Activated CD4-positive, alpha-beta memory T cell treated with anti-CD3 and anti-CD28 coated beads, Interleukin-2, amount 10 ng/mL, durations not matched to agents 7 days and 5 days (primary cell): ENCODE measurements around the gene ZHX3. TPM values are rescaled to one million over a fixed set of nuclear protein-coding genes. Genes with fewer than 3 reads are reported as not detected.

ENCODE experiments used
- CTCF ChIA-PET: fragments of 350-600 bp; sonication (Branson Sonifier 250); formaldehyde crosslinking; loops from one replicate; lab custom pipeline; 2021; ENCODE audit warnings: antibody characterized with exemption, inconsistent platforms; lab: Charles Lee
- POLR2A ChIA-PET: fragments of 350-600 bp; sonication (Branson Sonifier 250); formaldehyde crosslinking; loops from one replicate; lab custom pipeline; 2021; ENCODE audit warnings: antibody characterized with exemption; lab: Charles Lee
- DNase-seq: peaks from one replicate; pipeline ENCODE4 v3.0.0-alpha.2; 2020
- H3K27ac Mint-ChIP-seq: one replicate; pipeline ENCODE4 v1.8.0; 2021; ENCODE audit warnings: mild to moderate bottlenecking, mixed read lengths
- H3K27me3 Mint-ChIP-seq: one replicate; pipeline ENCODE4 v1.8.0; 2021; ENCODE audit warnings: mixed read lengths
- H3K36me3 Mint-ChIP-seq: one replicate; pipeline ENCODE4 v1.8.0; 2021; ENCODE audit warnings: low read depth, mixed read lengths
- H3K4me1 Mint-ChIP-seq: one replicate; pipeline ENCODE4 v1.8.0; 2021; ENCODE audit warnings: mixed read lengths
- H3K4me3 Mint-ChIP-seq: one replicate; pipeline ENCODE4 v1.8.0; 2021; ENCODE audit warnings: mild to moderate bottlenecking, mixed read lengths
- H3K9me3 Mint-ChIP-seq: one replicate; pipeline ENCODE4 v1.8.0; 2021; ENCODE audit warnings: mixed read lengths
- total RNA-seq, 2 experiments: library from RNA; stranded (reverse); gene quantifications; one replicate each; pipeline ENCODE4 v1.2.3, GENCODE V29; 2021

ZHX3 gene
- total RNA-seq, 2 experiments from 2014 or later: 5.9 to 8.7 TPM

- Mint-ChIP-seq H3K36me3 (peaks cover 97% of the 10 kb centered on the region), H3K4me1 (peaks cover 34% of the 10 kb centered on the region), H3K4me3 (no peak overlapping the region), H3K9me3 (no peaks in the 10 kb centered on the region), H3K27me3 (no peaks in the 10 kb centered on the region), H3K27ac (no peak overlapping the region)
- CTCF ChIA-PET: interaction anchor here (1.3 kb wide), 1 partner anchor 13 kb away, joined by 6 read pairs; no protein-coding TSS in a partner anchor
- no peak for DNase-seq
- POLR2A ChIA-PET: interaction anchor here (0.8 to 4.8 kb wide), 5 partner anchors 9 to 34 kb away, joined by 3 to 39 read pairs (median 3); no protein-coding TSS in a partner anchor
Observed at GRCh38 chr20:41169791-41170351, 147.7 kb downstream of the ZHX3 start.

- no peak overlapping the region for H3K4me3 Mint-ChIP-seq
- peaks cover 31% of the 10 kb centered on the region for H3K4me1 Mint-ChIP-seq
- no peaks in the 10 kb centered on the region for H3K9me3 Mint-ChIP-seq
- H3K36me3 Mint-ChIP-seq: peaks cover 97% of the 10 kb centered on the region
- ChIA-PET CTCF (no interaction called here), POLR2A (interaction anchor here (0.8 to 4.8 kb wide), 3 partner anchors 11 to 31 kb away, joined by 3 to 39 read pairs (median 9); no protein-coding TSS in a partner anchor)
- DNase-seq: no peak
- no peak overlapping the region for H3K27ac Mint-ChIP-seq
- no peaks in the 10 kb centered on the region for H3K27me3 Mint-ChIP-seq
Observed at GRCh38 chr20:41169162-41169690, 148.3 kb downstream of the ZHX3 start.

DNA sequence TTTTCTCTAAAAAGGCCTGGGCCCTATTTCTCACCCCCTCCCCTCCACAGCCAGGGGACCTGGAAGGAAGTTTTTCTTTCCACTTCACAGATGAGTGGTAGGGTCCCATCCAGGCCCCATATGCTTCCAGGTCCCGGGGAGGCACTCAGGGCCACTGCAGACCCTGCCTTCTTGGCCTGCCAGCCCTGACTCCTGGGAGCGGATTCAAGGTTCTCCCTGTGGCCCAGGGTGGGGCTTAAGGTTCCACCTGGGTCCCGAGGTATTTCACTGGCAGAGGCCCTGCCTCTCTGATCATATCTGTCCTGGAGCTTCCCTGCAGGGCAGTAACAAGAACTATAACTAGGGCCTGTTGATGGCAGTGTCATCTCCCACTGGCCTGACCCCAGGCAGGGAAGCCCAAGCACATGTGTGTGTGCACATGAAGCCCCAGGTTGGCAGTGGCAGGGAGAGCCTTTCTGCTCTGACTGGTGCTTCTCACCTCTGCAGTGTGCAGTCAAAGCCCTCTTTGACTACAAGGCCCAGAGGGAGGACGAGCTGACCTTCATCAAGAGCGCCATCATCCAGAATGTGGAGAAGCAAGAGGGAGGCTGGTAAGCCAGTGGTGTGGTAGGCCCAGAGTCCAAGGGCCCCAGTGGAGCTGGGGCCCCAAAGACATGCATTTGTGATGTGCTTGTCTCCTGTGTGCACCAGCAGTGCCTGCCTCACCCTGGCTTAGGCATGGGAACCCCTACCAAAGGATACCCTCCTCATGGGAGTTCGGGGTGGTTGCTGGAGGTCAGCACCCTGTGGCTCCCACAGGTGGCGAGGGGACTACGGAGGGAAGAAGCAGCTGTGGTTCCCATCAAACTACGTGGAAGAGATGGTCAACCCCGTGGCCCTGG is 149.0 kb downstream of the ZHX3 start:
- DNase-seq: no peak
- CTCF ChIA-PET: interaction anchor here (1.0 kb wide), 1 partner anchor 31 kb away, joined by 3 read pairs; no protein-coding TSS in a partner anchor
- Mint-ChIP-seq H3K4me1 (peaks cover 34% of the 10 kb centered on the region), H3K27me3 (no peaks in the 10 kb centered on the region), H3K27ac (peak overlapping the region; percentile 16), H3K9me3 (no peaks in the 10 kb centered on the region), H3K36me3 (peaks cover 97% of the 10 kb centered on the region), H3K4me3 (no peak overlapping the region)
- POLR2A ChIA-PET: interaction anchor here (0.8 to 4.8 kb wide), 5 partner anchors 11 to 30 kb away, joined by 3 to 39 read pairs (median 11); partner anchors contain the start of gene PLCG1

GRCh38 chr20:41167481-41168253 is 149.9 kb downstream of the ZHX3 start:
- ChIA-PET CTCF (interaction anchor here (1.0 kb wide), 1 partner anchor 32 kb away, joined by 3 read pairs; no protein-coding TSS in a partner anchor), POLR2A (interaction anchor here (2.5 to 4.8 kb wide), 3 partner anchors 10 to 29 kb away, joined by 11 to 39 read pairs (median 11); partner anchors contain the start of gene PLCG1)
- Mint-ChIP-seq H3K27me3 (no peaks in the 10 kb centered on the region), H3K27ac (peak overlapping the region; percentile 38), H3K4me1 (peaks cover 35% of the 10 kb centered on the region), H3K4me3 (no peak overlapping the region), H3K9me3 (no peaks in the 10 kb centered on the region), H3K36me3 (peaks cover 97% of the 10 kb centered on the region)
- DNase-seq: no peak

DNA sequence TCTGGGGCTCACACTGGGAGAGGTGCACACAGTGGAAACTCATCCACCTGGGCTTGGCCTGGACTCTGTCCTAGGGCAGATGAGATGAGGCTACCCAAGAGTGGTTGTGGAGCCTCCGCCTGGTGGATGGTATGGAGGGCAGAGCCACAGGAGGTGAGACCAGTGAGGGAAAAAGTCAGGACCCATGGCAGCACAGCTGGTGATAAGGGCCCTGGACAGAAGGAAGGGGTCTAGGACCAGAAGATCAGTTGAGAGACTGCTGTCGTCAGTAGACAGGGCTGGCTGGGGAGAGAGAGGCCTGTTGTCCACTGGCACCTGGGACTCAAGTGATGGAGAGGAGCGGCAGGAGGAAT is 150.4 kb downstream of the ZHX3 start:
- no peaks in the 10 kb centered on the region for H3K9me3 Mint-ChIP-seq
- H3K27ac Mint-ChIP-seq: peak overlapping the region; percentile 38
- H3K27me3 Mint-ChIP-seq: no peaks in the 10 kb centered on the region
- peaks cover 95% of the 10 kb centered on the region for H3K36me3 Mint-ChIP-seq
- peaks cover 35% of the 10 kb centered on the region for H3K4me1 Mint-ChIP-seq
- no peak overlapping the region for H3K4me3 Mint-ChIP-seq
- ChIA-PET CTCF (interaction anchor here (0.9 kb wide), 1 partner anchor 59 kb away, joined by 3 read pairs; no protein-coding TSS in a partner anchor), POLR2A (interaction anchor here (2.5 to 4.8 kb wide), 3 partner anchors 9 to 29 kb away, joined by 11 to 39 read pairs (median 11); partner anchors contain the start of gene PLCG1)
- DNase-seq: no peak

GRCh38 chr20:41166201-41167117 is 151.1 kb downstream of the ZHX3 start:
- ChIA-PET POLR2A (interaction anchor here (1.3 to 4.8 kb wide), 4 partner anchors 9 to 28 kb away, joined by 6 to 39 read pairs (median 11); partner anchors contain the start of gene PLCG1), CTCF (interaction anchor here (0.9 to 1.0 kb wide), 2 partner anchors 23 to 60 kb away, joined by 3 read pairs; no protein-coding TSS in a partner anchor)
- no peaks in the 10 kb centered on the region for H3K9me3 Mint-ChIP-seq
- peak overlapping the region; percentile 38 for H3K27ac Mint-ChIP-seq
- H3K27me3 Mint-ChIP-seq: no peaks in the 10 kb centered on the region
- H3K4me3 Mint-ChIP-seq: no peak overlapping the region
- H3K36me3 Mint-ChIP-seq: peaks cover 95% of the 10 kb centered on the region
- no peak for DNase-seq
- peaks cover 39% of the 10 kb centered on the region for H3K4me1 Mint-ChIP-seq

- no peak overlapping the region for H3K27ac Mint-ChIP-seq
- peaks cover 48% of the 10 kb centered on the region for H3K4me1 Mint-ChIP-seq
- POLR2A ChIA-PET: interaction anchor here (1.3 to 4.2 kb wide), 2 partner anchors 8 to 15 kb away, joined by 6 to 11 read pairs; no protein-coding TSS in a partner anchor
- no peak for DNase-seq
- no peaks in the 10 kb centered on the region for H3K9me3 Mint-ChIP-seq
- no peak overlapping the region for H3K4me3 Mint-ChIP-seq
- no peaks in the 10 kb centered on the region for H3K27me3 Mint-ChIP-seq
- CTCF ChIA-PET: no interaction called here
- H3K36me3 Mint-ChIP-seq: peaks cover 95% of the 10 kb centered on the region
Observed at GRCh38 chr20:41165001-41165882, 152.3 kb downstream of the ZHX3 start.

DNA sequence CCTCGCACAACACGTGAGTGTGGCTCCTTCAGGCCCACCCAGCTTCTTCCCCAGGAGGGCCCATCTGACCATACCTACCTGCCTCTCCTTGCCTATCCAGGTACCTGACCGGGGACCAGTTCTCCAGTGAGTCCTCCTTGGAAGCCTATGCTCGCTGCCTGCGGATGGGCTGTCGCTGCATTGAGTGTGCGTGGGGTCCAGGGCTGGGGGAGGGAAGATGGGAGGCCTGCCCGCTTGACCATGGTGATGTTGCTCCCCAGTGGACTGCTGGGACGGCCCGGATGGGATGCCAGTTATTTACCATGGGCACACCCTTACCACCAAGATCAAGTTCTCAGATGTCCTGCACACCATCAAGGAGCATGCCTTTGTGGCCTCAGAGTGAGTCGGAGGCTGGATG is 153.7 kb downstream of the ZHX3 start:
- H3K9me3 Mint-ChIP-seq: no peaks in the 10 kb centered on the region
- no peak for DNase-seq
- ChIA-PET CTCF (interaction anchor here (2.3 kb wide), 1 partner anchor 29 kb away, joined by 8 read pairs; no protein-coding TSS in a partner anchor), POLR2A (interaction anchor here (15.5 kb wide), 1 partner anchor 23 kb away, joined by 466 read pairs; the partner anchor contains the start of gene PLCG1)
- no peak overlapping the region for H3K27ac Mint-ChIP-seq
- H3K36me3 Mint-ChIP-seq: peaks cover 94% of the 10 kb centered on the region
- no peak overlapping the region for H3K4me3 Mint-ChIP-seq
- H3K4me1 Mint-ChIP-seq: peaks cover 62% of the 10 kb centered on the region
- H3K27me3 Mint-ChIP-seq: no peaks in the 10 kb centered on the region

DNA sequence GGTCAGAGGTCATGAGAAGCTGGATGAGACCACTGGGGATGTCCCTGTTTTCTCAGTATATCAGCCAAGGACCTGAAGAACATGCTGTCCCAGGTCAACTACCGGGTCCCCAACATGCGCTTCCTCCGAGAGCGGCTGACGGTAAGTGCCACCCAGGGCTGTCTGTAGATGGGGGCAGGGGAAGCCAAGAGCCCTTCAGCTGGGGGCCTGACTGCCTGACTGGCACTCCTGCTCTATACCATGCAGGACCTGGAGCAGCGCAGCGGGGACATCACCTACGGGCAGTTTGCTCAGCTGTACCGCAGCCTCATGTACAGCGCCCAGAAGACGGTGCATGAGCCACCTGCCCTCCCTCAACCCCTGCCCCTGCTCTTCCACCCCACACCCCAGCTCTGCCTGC is 155.1 kb downstream of the ZHX3 start:
- ChIA-PET CTCF (interaction anchor here (2.3 kb wide), 1 partner anchor 28 kb away, joined by 8 read pairs; no protein-coding TSS in a partner anchor), POLR2A (interaction anchor here (15.5 kb wide), 1 partner anchor 22 kb away, joined by 466 read pairs; the partner anchor contains the start of gene PLCG1)
- DNase-seq: no peak
- Mint-ChIP-seq H3K4me1 (peaks cover 69% of the 10 kb centered on the region), H3K9me3 (no peaks in the 10 kb centered on the region), H3K36me3 (peaks cover 92% of the 10 kb centered on the region), H3K4me3 (no peak overlapping the region), H3K27me3 (no peaks in the 10 kb centered on the region), H3K27ac (no peak overlapping the region)

DNA sequence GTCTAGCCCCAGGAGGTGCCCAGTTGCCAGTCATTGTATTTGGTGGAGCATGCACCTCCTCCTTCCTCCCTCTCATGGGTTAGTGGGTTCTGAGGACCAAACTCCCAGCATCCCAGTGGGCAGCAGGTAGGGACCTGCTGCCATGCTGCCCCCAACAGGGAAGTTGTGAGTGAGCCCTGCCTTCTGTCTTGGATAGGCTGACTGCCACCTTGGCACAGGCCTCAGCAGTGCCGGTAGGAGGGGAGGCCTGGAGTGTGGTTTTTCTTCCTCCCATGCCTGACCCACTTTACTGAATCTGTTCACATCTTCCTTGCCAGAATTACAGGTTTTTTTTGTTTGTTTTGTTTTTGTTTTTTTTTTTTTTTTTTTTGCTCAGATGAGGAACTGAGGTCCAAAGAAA is 155.6 kb downstream of the ZHX3 start:
- CTCF ChIA-PET: interaction anchor here (2.3 kb wide), 1 partner anchor 27 kb away, joined by 8 read pairs; no protein-coding TSS in a partner anchor
- no peaks in the 10 kb centered on the region for H3K27me3 Mint-ChIP-seq
- POLR2A ChIA-PET: interaction anchor here (1.5 to 15.5 kb wide), 2 partner anchors 9 to 21 kb away, joined by 3 to 466 read pairs; partner anchors contain the start of gene PLCG1
- peak overlapping the region; percentile 64 for H3K27ac Mint-ChIP-seq
- no peaks in the 10 kb centered on the region for H3K9me3 Mint-ChIP-seq
- peaks cover 87% of the 10 kb centered on the region for H3K36me3 Mint-ChIP-seq
- no peak for DNase-seq
- no peak overlapping the region for H3K4me3 Mint-ChIP-seq
- H3K4me1 Mint-ChIP-seq: peaks cover 69% of the 10 kb centered on the region
